ENCODE data around the gene BRD4.

Gene BRD4

GRCh38 chr19:15248106-15248505 is 84.2 kb downstream of the BRD4 start:
- no peak for TF ChIP-seq ZNF518A (tag by site-specific recombination; conservative IDR thresholded peaks at IDR 0.05; ENCODE audit: low read depth)
- no peak for TF ChIP-seq ZNF777 (tag by site-specific recombination; IDR thresholded peaks at IDR 0.05; ENCODE audit: borderline replicate concordance)
- TF ChIP-seq ZNF214 (tag by site-specific recombination; IDR thresholded peaks at IDR 0.05; ENCODE audit: borderline replicate concordance) = no peak
- no peak for TF ChIP-seq ZNF658 (tag by site-specific recombination; IDR thresholded peaks at IDR 0.05)
- no peak for TF ChIP-seq ZBTB20 (tag by site-specific recombination; IDR thresholded peaks at IDR 0.05)
- no peak for TF ChIP-seq ZNF169 (tag by site-specific recombination; IDR thresholded peaks at IDR 0.05)
- TF ChIP-seq ZNF76 (tag by site-specific recombination; IDR thresholded peaks at IDR 0.05; ENCODE audit: borderline replicate concordance, low read depth) = no peak
- no peak for TF ChIP-seq TCF7L2 (IDR thresholded peaks at IDR 0.05; ENCODE audit: borderline replicate concordance, low read depth, low read length)
- TF ChIP-seq ZNF426 (tag by site-specific recombination; IDR thresholded peaks at IDR 0.05) = no peak
- no peak for TF ChIP-seq ZNF791 (tag by site-specific recombination; IDR thresholded peaks at IDR 0.05)
- TF ChIP-seq ZNF114 (tag by site-specific recombination; IDR thresholded peaks at IDR 0.05) = no peak
- no peak for TF ChIP-seq ZBTB21 (tag by site-specific recombination; IDR thresholded peaks at IDR 0.05)
- TF ChIP-seq ZFP37 (tag by site-specific recombination; IDR thresholded peaks at IDR 0.05) = no peak
- no peak for TF ChIP-seq ZNF677 (tag by site-specific recombination; IDR thresholded peaks at IDR 0.05)
- TF ChIP-seq, protein P1, sequence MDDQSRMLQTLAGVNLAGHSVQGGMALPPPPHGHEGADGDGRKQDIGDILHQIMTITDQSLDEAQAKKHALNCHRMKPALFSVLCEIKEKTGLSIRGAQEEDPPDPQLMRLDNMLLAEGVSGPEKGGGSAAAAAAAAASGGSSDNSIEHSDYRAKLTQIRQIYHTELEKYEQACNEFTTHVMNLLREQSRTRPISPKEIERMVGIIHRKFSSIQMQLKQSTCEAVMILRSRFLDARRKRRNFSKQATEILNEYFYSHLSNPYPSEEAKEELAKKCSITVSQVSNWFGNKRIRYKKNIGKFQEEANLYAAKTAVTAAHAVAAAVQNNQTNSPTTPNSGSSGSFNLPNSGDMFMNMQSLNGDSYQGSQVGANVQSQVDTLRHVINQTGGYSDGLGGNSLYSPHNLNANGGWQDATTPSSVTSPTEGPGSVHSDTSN (CRISPR knock-in tag; IDR thresholded peaks at IDR 0.05) = no peak
- no peak for TF ChIP-seq ZNF629 (tag by site-specific recombination; IDR thresholded peaks at IDR 0.05)
- Histone ChIP-seq H3K36me3 (ENCODE audit: control insufficient read depth in 2 of 2, insufficient read depth in 1 of 2, low read length in 2 of 2) (peaks cover 5 to 89% of the 10 kb centered on the region in 2 experiments; a peak in 1 of 3 replicates), H3K4me3 (ENCODE audit: low read depth, low read length) (no peak overlapping the region), H3K27ac (ENCODE audit: extremely low read depth, low read depth, low read length) (no peak overlapping the region), H3K4me1 (ENCODE audit: control insufficient read depth, insufficient read depth, low read length) (no peaks in the 10 kb centered on the region), H3K9me3 (ENCODE audit: control insufficient read depth, insufficient read depth, low read depth, low read length) (no peaks in the 10 kb centered on the region)
- POLR2A ChIA-PET = no interaction called here
- CTCF ChIA-PET = no interaction called here

DNA sequence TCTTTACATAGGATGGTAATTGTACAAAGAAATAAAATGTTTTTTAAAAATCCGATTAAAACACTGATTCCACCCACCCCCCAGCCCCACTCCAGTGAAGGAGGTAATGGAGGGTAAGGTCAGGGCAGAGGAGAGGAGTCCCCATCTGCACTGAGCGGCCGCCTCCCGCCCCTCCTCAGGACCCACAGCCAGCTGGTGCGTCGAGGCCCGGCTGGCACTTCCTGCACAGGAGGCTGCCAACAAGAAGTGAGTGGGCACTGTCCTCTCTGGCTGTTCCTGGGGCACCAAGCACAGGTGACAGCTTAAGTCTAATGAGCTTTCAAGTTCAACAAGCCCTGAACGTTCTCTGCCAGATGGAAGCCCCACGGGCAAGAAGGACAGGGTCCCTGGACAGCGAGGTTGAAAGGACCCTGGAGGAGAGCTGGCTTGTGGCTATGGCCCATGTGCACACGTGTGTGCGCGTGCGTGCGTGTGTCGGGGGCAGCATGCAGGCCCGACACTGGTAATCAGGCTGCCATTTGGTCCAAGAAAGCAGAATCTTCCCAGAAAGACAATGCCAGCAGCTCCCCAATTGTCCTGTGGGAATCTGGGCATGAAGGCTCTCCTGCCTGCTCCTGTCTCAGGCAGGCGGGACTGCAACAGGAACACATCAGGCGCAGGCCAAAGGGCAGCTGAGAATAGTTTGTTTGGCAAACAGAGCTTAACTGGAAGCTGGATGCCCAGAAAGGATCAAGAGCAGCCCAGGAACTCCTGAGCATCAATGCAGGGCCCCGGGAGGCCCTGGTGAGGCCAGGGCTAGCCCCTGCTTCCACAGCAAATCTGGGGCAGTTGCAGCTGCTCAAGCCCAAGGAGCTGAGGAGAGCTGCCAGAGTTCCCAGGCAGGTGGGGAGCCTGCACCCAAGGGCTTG is 85.0 kb downstream of the BRD4 start:
- Histone ChIP-seq H3K9me3 (ENCODE audit: control insufficient read depth, insufficient read depth, low read depth, low read length) (no peaks in the 10 kb centered on the region), H3K4me1 (ENCODE audit: control insufficient read depth, insufficient read depth, low read length) (no peaks in the 10 kb centered on the region), H3K4me3 (ENCODE audit: low read depth, low read length) (no peak overlapping the region), H3K36me3 (ENCODE audit: control insufficient read depth in 2 of 2, insufficient read depth in 1 of 2, low read length in 2 of 2) (peaks cover 5 to 85% of the 10 kb centered on the region in 2 experiments; a peak in 1 of 3 replicates), H3K27ac (ENCODE audit: extremely low read depth, low read depth, low read length) (no peak overlapping the region)
- CTCF ChIA-PET = no interaction called here
- POLR2A ChIA-PET = no interaction called here
- TF ChIP-seq ZNF133 (tag by site-specific recombination; IDR thresholded peaks at IDR 0.05) (no peak), AEBP2 (tag by site-specific recombination; IDR thresholded peaks at IDR 0.05; ENCODE audit: borderline replicate concordance) (no peak)
- TF ChIP-seq, protein P2, sequence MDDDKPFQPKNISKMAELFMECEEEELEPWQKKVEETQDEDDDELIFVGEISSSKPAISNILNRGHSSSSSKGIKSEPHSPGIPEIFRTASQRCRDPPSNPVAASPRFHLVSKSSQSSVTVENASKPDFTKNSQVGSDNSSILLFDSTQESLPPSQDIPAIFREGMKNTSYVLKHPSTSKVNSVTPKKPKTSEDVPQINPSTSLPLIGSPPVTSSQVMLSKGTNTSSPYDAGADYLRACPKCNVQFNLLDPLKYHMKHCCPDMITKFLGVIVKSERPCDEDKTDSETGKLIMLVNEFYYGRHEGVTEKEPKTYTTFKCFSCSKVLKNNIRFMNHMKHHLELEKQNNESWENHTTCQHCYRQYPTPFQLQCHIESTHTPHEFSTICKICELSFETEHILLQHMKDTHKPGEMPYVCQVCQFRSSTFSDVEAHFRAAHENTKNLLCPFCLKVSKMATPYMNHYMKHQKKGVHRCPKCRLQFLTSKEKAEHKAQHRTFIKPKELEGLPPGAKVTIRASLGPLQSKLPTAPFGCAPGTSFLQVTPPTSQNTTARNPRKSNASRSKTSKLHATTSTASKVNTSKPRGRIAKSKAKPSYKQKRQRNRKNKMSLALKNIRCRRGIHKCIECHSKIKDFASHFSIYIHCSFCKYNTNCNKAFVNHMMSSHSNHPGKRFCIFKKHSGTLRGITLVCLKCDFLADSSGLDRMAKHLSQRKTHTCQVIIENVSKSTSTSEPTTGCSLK (tag by site-specific recombination; IDR thresholded peaks at IDR 0.05) = no peak

Measured in HEK293 (cell line).